Transverse colon (tissue), 4 donors: ENCODE results near the gene MTA1. TPM values are rescaled to one million over a fixed set of nuclear protein-coding genes. Genes with fewer than 3 reads are reported as not detected.

Source experiments
- DNase-seq: peaks from one replicate; pipeline ENCODE4 v3.0.0-alpha.2; 2019
- H3K27ac ChIP-seq, 4 donors: fragments of 200-600 bp; sonication (generic); 2 replicates each; pipeline ENCODE4 v1.5.1; 2016 to 2018; ENCODE audit warnings: inconsistent platforms in 4 of 4
- H3K27me3 ChIP-seq: fragments of 200-600 bp; sonication (generic); 2 replicates; pipeline ENCODE4 v1.5.1; 2017; ENCODE audit warnings: inconsistent platforms
- H3K36me3 ChIP-seq, 4 donors: fragments of 200-600 bp; sonication (generic); 2 replicates each; pipeline ENCODE4 v1.5.1; 2017 to 2019; ENCODE audit warnings: inconsistent platforms in 4 of 4
- H3K4me1 ChIP-seq, 4 donors: fragments of 200-600 bp; sonication (generic); 2 replicates each; pipeline ENCODE4 v1.5.1; 2017 to 2020; ENCODE audit warnings: inconsistent platforms in 4 of 4
- H3K4me3 ChIP-seq, 4 donors: fragments of 200-600 bp; sonication (generic); 1 replicate in 1 of 4; 2 replicates in 3 of 4; pipeline versions ENCODE4 v1.5.1 to v1.6.1; 2017 to 2019; ENCODE audit warnings: inconsistent platforms in 4 of 4
- H3K9me3 ChIP-seq, 2 donors: fragments of 200-600 bp; sonication (generic); 2 replicates each; pipeline ENCODE4 v1.5.1; 2017 to 2019; ENCODE audit warnings: inconsistent platforms in 2 of 2
- CTCF ChIP-seq, 5 experiments: fragments of 200-600 bp in 3 of 5; fragments of 450-650 bp in 2 of 5; sonication (generic) in 3 of 5; IDR thresholded peaks; 1 replicate in 2 of 5; 2 replicates in 3 of 5; pipeline ENCODE4 v1.5.1; 2016 to 2017; ENCODE audit warnings: antibody characterized with exemption in 5 of 5, inconsistent platforms in 3 of 5, mild to moderate bottlenecking in 2 of 5, moderate library complexity in 1 of 5
- EP300 ChIP-seq: sonication (generic); formaldehyde crosslinking; IDR thresholded peaks from one replicate; pipeline ENCODE4 v1.6.1; 2017; ENCODE audit warnings: antibody characterized with exemption, low read depth
- POLR2A ChIP-seq: fragments of 450-650 bp; IDR thresholded peaks from one replicate; pipeline ENCODE4 v1.6.1; 2016; ENCODE audit warnings: antibody characterized with exemption, mild to moderate bottlenecking, moderate library complexity
- POLR2AphosphoS5 ChIP-seq, 3 donors: sonication (generic); formaldehyde crosslinking; IDR thresholded peaks; one replicate each; pipeline ENCODE4 v1.6.1; 2016; ENCODE audit warnings: antibody characterized with exemption in 3 of 3
- WGBS, 2 donors: methylation state at CpG; one replicate each; pipeline ENCODE4 v1.1.5; 2018; ENCODE audit warnings: low coverage in 1 of 2; 5-methylcytosine and 5-hydroxymethylcytosine counted together
- in situ Hi-C, 4 donors: fragments of 200-750 bp; cut with MboI; loops; one replicate each; pipeline versions ENCODE4 v1.15.0 to v1.15.1; 2017; ENCODE audit warnings: low sequenced_read_pairs in 3 of 4, low pct_ligation_motif_present in 1 of 4, low pct_unique_long_range_greater_than_20kb in 1 of 4
- intact Hi-C: fragments of 100-400 bp; cut with DNase I; formaldehyde crosslinking; loops from one replicate; pipeline ENCODE4 v1.15.1; 2023; ENCODE audit warnings: low total_unique reads
- total RNA-seq, 4 donors: library from RNA; depleted of rRNA; stranded (reverse); fragments of >200 nt; gene quantifications; one replicate each; pipeline ENCODE4 v1.1.0, GENCODE V29; 2016

The MTA1 gene
- total RNA-seq, 4 donors from 2014 or later = 79.4 to 293 (median 106) TPM

- no peaks in the 10 kb centered on the region for H3K9me3 ChIP-seq
- in situ Hi-C loops (no loop called here), intact Hi-C loops (no loop called here)
- 94% methylated on average over 28 of the region's 36 CpGs; no CpG with 5 or more reads in 1 of the 2 donors for WGBS, 2 donors
- no peaks in the 10 kb centered on the region for H3K36me3 ChIP-seq
- no peak for DNase-seq
- no peak overlapping the region for H3K4me3 ChIP-seq
- H3K27ac ChIP-seq = no peak overlapping the region
- TF ChIP-seq CTCF (IDR thresholded peaks at IDR 0.05) (no peak), POLR2AphosphoS5 (IDR thresholded peaks at IDR 0.05) (no peak), EP300 (no peak), POLR2A (no peak)
- no peaks in the 10 kb centered on the region for H3K4me1 ChIP-seq
- no peaks in the 10 kb centered on the region for H3K27me3 ChIP-seq
Observed at GRCh38 chr14:105498430-105499255, 79.0 kb downstream of the MTA1 start.

GRCh38 chr14:105499256-105500035 is 79.8 kb downstream of the MTA1 start:
- intact Hi-C loops (no loop called here), in situ Hi-C loops (no loop called here)
- TF ChIP-seq CTCF (IDR thresholded peaks at IDR 0.05) = no peak
- Histone ChIP-seq H3K36me3 (no peaks in the 10 kb centered on the region), H3K9me3 (no peaks in the 10 kb centered on the region), H3K4me3 (no peak overlapping the region), H3K27ac (no peak overlapping the region), H3K27me3 (no peaks in the 10 kb centered on the region), H3K4me1 (no peaks in the 10 kb centered on the region)
- DNase-seq = no peak
- WGBS, 2 donors = 90% methylated on average over 17 of the region's 27 CpGs; no CpG with 5 or more reads in 1 of the 2 donors

GRCh38 chr14:105500036-105500725 is 80.6 kb downstream of the MTA1 start:
- TF ChIP-seq POLR2A (no peak), POLR2AphosphoS5 (IDR thresholded peaks at IDR 0.05) (no peak), CTCF (IDR thresholded peaks at IDR 0.05) (no peak), EP300 (no peak)
- Histone ChIP-seq H3K27me3 (no peaks in the 10 kb centered on the region), H3K27ac (no peak overlapping the region), H3K9me3 (no peaks in the 10 kb centered on the region), H3K4me3 (no peak overlapping the region), H3K4me1 (no peaks in the 10 kb centered on the region), H3K36me3 (no peaks in the 10 kb centered on the region)
- DNase-seq = no peak
- 81% methylated on average over 20 of the region's 21 CpGs; no CpG with 5 or more reads in 1 of the 2 donors for WGBS, 2 donors
- in situ Hi-C loops = no loop called here
- intact Hi-C loops = no loop called here

- DNase-seq = no peak
- Histone ChIP-seq H3K27ac (no peak overlapping the region), H3K36me3 (no peaks in the 10 kb centered on the region), H3K27me3 (no peaks in the 10 kb centered on the region), H3K4me3 (no peak overlapping the region), H3K4me1 (no peaks in the 10 kb centered on the region), H3K9me3 (no peaks in the 10 kb centered on the region)
- 57 to 74% methylated on average over 7 to 10 of the region's 10 CpGs for WGBS, 2 donors
- in situ Hi-C loops (no loop called here), intact Hi-C loops (no loop called here)
- TF ChIP-seq EP300 (no peak), POLR2AphosphoS5 (IDR thresholded peaks at IDR 0.05) (no peak), POLR2A (no peak), CTCF (IDR thresholded peaks at IDR 0.05) (no peak)
Observed at GRCh38 chr14:105500726-105501101, 81.1 kb downstream of the MTA1 start.
